GM12878 (cell line): ENCODE results near the gene LSM14A. TPM values are rescaled to one million over a fixed set of nuclear protein-coding genes. Genes with fewer than 3 reads are reported as not detected.

Experiments
- ATAC-seq: fragments of 200-7000 bp; cut with Tn5 transposase; 3 replicates; pipeline ENCODE4 v1.9.1; 2020; ENCODE audit warnings: mild to moderate bottlenecking, moderate library complexity
- BruUV-seq: library from RNA; stranded (reverse); fragments of 400-500 nt; replicated peaks from 2 replicates; lab custom pipeline; 2021; lab: Mats Ljungman, UMichigan
- CTCF ChIA-PET: fragments of 300-600 bp; sonication (Branson Sonifier 250); formaldehyde crosslinking; extraction: SDS; loops from one replicate; lab custom pipeline; 2021; ENCODE audit warnings: inconsistent platforms; lab: Yijun Ruan, JAX
- POLR2A ChIA-PET: fragments of 350-600 bp; formaldehyde crosslinking; extraction: SDS; loops from one replicate; lab custom pipeline; 2021; ENCODE audit warnings: inconsistent platforms; lab: Charles Lee
- RAD21 ChIA-PET: fragments of 300-600 bp; sonication (Branson Sonifier 250); formaldehyde crosslinking; loops from one replicate; lab custom pipeline; 2023; ENCODE audit warnings: antibody characterized with exemption; ENCODE audit not compliant: unreplicated experiment; lab: Charles Lee
- SMC1A ChIA-PET: fragments of 300-600 bp; sonication (Branson Sonifier 250); formaldehyde crosslinking; loops from one replicate; lab custom pipeline; 2023; ENCODE audit not compliant: unreplicated experiment, uncharacterized antibody; lab: Charles Lee
- DNase-seq: peaks from one replicate; pipeline ENCODE4 v3.0.0-alpha.2; 2011; ENCODE audit warnings: low read depth, low spot score
- FAIRE-seq: peaks from 3 replicates; lab custom pipeline; 2011; peaks lifted over from hg19 to GRCh38; lab: Jason Lieb, UNC
- H2AFZ ChIP-seq: 2 replicates; pipeline ENCODE4 v1.6.0; 2011; ENCODE audit warnings: low read depth, low read length, control low read depth; ENCODE audit not compliant: control insufficient read depth
- H3K27ac ChIP-seq: 2 replicates; pipeline ENCODE4 v1.5.1; 2011; ENCODE audit warnings: control low read depth; ENCODE audit not compliant: control insufficient read depth, insufficient read depth
- H3K27me3 ChIP-seq, 2 experiments: replicated peaks in 1 of 2; 2 replicates each; pipeline versions ENCODE4 v1.6.0 to v1.6.1; 2011; ENCODE audit warnings: low read length in 1 of 2; ENCODE audit not compliant: control insufficient read depth in 2 of 2, insufficient read depth in 2 of 2
- H3K36me3 ChIP-seq, 2 experiments: 2 replicates each; pipeline ENCODE4 v1.5.1; 2011; ENCODE audit warnings: low read length in 1 of 2; ENCODE audit not compliant: control insufficient read depth in 2 of 2, insufficient read depth in 2 of 2
- H3K4me1 ChIP-seq: 2 replicates; pipeline ENCODE4 v1.6.1; 2011; ENCODE audit warnings: mild to moderate bottlenecking, low read length, moderate library complexity, mixed read lengths; ENCODE audit not compliant: control insufficient read depth, insufficient read depth
- H3K4me2 ChIP-seq: 2 replicates; pipeline ENCODE4 v1.6.0; 2011; ENCODE audit warnings: control low read depth; ENCODE audit not compliant: control insufficient read depth, insufficient read depth
- H3K4me3 ChIP-seq: fragments of 200-600 bp; sonication (generic); 2 replicates; pipeline ENCODE4 v1.5.1; 2016
- H3K79me2 ChIP-seq: 2 replicates; pipeline ENCODE4 v1.6.0; 2011; ENCODE audit warnings: low read length; ENCODE audit not compliant: control insufficient read depth, insufficient read depth
- H3K9ac ChIP-seq: 2 replicates; pipeline ENCODE4 v1.8.0; 2011; ENCODE audit warnings: low read length, control low read depth, mixed read lengths; ENCODE audit not compliant: control insufficient read depth, insufficient read depth
- H3K9me3 ChIP-seq: replicated peaks from 3 replicates; pipeline ENCODE4 v1.5.1; 2011; ENCODE audit warnings: mild to moderate bottlenecking, low read length; ENCODE audit not compliant: control insufficient read depth, insufficient read depth
- H4K20me1 ChIP-seq: 2 replicates; pipeline ENCODE4 v1.6.0; 2011; ENCODE audit not compliant: control insufficient read depth, insufficient read depth
- CREB1 ChIP-seq: IDR thresholded peaks from 2 replicates; pipeline ENCODE4 v1.6.1; 2012; ENCODE audit warnings: low read depth, mild to moderate bottlenecking, inconsistent platforms
- PML ChIP-seq: IDR thresholded peaks from 2 replicates; pipeline ENCODE4 v1.6.1; 2012; ENCODE audit warnings: low read length, inconsistent platforms
- POLR2A ChIP-seq: IDR thresholded peaks from 2 replicates; pipeline ENCODE4 v1.6.1; 2011; ENCODE audit warnings: low read depth, mild to moderate bottlenecking, low read length
- POU2F2 ChIP-seq: IDR thresholded peaks from 3 replicates; pipeline ENCODE4 v1.6.1; 2011; ENCODE audit warnings: low read depth, mild to moderate bottlenecking, low read length, borderline replicate concordance
- TCF7 ChIP-seq: IDR thresholded peaks from 2 replicates; pipeline ENCODE4 v1.6.1; 2014; ENCODE audit warnings: antibody characterized with exemption, borderline replicate concordance
- WGBS: methylation state at CpG from one replicate; pipeline ENCODE4 v1.1.6; 2016; ENCODE audit warnings: low lambda C conversion rate; ENCODE audit not compliant: insufficient replicate concordance, insufficient coverage; ENCODE audit errors: missing lambda C conversion rate; 5-methylcytosine and 5-hydroxymethylcytosine counted together
- in situ Hi-C: fragments of 300-500 bp; cut with MboI; formaldehyde crosslinking; loops from 9 replicates; pipeline ENCODE4 v1.14.3; 2018; ENCODE audit warnings: mixed read lengths
- intact Hi-C: fragments of 100-400 bp; cut with micrococcal nuclease; formaldehyde crosslinking; loops from one replicate; pipeline ENCODE4 v1.14.2; 2022; ENCODE audit not compliant: unreplicated experiment
- polyA plus RNA-seq, 11 experiments: library from polyadenylated mRNA; depleted of rRNA in 4 of 11; unstranded in 6 of 11; stranded (reverse) in 5 of 11; fragments of >200 nt; fragmentation: Nextera tagmentation in 4 of 11; fragmentation: Illumina TruSeq in 1 of 11; extraction: Ambion mirVana in 4 of 11; extraction: Trizol in 1 of 11; gene quantifications; 1 replicate in 1 of 11; 2 replicates in 10 of 11; pipeline versions ENCODE4 v1.2.1 to v1.2.3, GENCODE V29; 2011 to 2016; ENCODE audit warnings: inconsistent platforms in 2 of 11, missing spikeins in 2 of 11, low read depth in 1 of 11
- total RNA-seq, 4 experiments: library from RNA; depleted of rRNA in 3 of 4; stranded (reverse); fragments of >200 nt in 3 of 4; fragmentation: Illumina TruSeq in 1 of 4; extraction: Trizol in 1 of 4; gene quantifications; 2 replicates each; pipeline versions ENCODE4 v1.2.1 to v1.2.3, GENCODE V29; 2013 to 2021
- TF ChIP-seq, protein P1 (sequence below): IDR thresholded peaks from 2 replicates; pipeline ENCODE4 v1.6.1; 2012; ENCODE audit warnings: low read length, inconsistent platforms

Gene LSM14A
- total and polyA plus RNA-seq, 10 of the 15 experiments (the other 5 are each of a cell fraction or from before 2014, with no cell fraction given), result 21.9 to 193 (median 89.4) TPM

GRCh38 chr19:34178274-34178610 lies 5.9 kb downstream of the LSM14A start:
- ATAC-seq (peak; percentile 21), DNase-seq (no peak)

More at GRCh38 chr19:34178274-34178610, 5.9 kb downstream of the LSM14A start:
- TF ChIP-seq TCF7 (peak; percentile 35; the same call in 1 of the 2 replicates), CREB1 (no peak), POU2F2 (0 out of 3 replicates have a peak, but pooled peaks have one; percentile 39), POLR2A (no peak), PML (no peak)
- TF ChIP-seq, protein P1, sequence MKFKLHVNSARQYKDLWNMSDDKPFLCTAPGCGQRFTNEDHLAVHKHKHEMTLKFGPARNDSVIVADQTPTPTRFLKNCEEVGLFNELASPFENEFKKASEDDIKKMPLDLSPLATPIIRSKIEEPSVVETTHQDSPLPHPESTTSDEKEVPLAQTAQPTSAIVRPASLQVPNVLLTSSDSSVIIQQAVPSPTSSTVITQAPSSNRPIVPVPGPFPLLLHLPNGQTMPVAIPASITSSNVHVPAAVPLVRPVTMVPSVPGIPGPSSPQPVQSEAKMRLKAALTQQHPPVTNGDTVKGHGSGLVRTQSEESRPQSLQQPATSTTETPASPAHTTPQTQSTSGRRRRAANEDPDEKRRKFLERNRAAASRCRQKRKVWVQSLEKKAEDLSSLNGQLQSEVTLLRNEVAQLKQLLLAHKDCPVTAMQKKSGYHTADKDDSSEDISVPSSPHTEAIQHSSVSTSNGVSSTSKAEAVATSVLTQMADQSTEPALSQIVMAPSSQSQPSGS, result no peak
- peak overlapping the region; percentile 11 for H3K4me2 ChIP-seq
- H3K27me3 ChIP-seq, result no peaks in the 10 kb centered on the region
- RAD21 ChIA-PET, result interaction anchor here (0.7 to 3.1 kb wide), 5 partner anchors 11 to 1740 kb away, joined by 3 to 11 read pairs (median 4); no protein-coding TSS in a partner anchor
- POLR2A ChIA-PET, result interaction anchor here (0.6 to 1.6 kb wide), 4 partner anchors 9 to 252 kb away, joined by 3 to 7 read pairs (median 4); no protein-coding TSS in a partner anchor
- intact Hi-C loops, result no loop called here
- peak overlapping the region; percentile 42 for H3K4me3 ChIP-seq
- no TSS peak for BruUV-seq
- H3K4me1 ChIP-seq, result peaks cover 3% of the 10 kb centered on the region
- CTCF ChIA-PET, result interaction anchor here (0.7 to 3.9 kb wide), 6 partner anchors 9 to 1203 kb away, joined by 3 to 20 read pairs (median 4); no protein-coding TSS in a partner anchor
- H3K27ac ChIP-seq, result no peak overlapping the region
- no peaks in the 10 kb centered on the region for H4K20me1 ChIP-seq
- SMC1A ChIA-PET, result interaction anchor here (0.6 to 2.8 kb wide), 9 partner anchors 10 to 50 kb away, joined by 3 to 21 read pairs (median 4); no protein-coding TSS in a partner anchor
- no peak overlapping the region for H3K9ac ChIP-seq
- H3K9me3 ChIP-seq, result no peaks in the 10 kb centered on the region
- 0% methylated on average over 2 of the region's 2 CpGs for WGBS
- no peak for FAIRE-seq
- H2AFZ ChIP-seq, result no peak overlapping the region
- in situ Hi-C loops, result no loop called here
- peaks cover 98% of the 10 kb centered on the region for H3K79me2 ChIP-seq
- H3K36me3 ChIP-seq, result peaks cover 0 to 6% of the 10 kb centered on the region in 2 experiments; a peak in 3 of 4 replicates
